Activated CD4-positive, alpha-beta T cell treated with anti-CD3 and anti-CD28 coated beads, Interleukin-2, amount 50 U/mL, for 48 hours (primary cell): ENCODE measurements around the gene C1orf198.

Source experiments
- DNase-seq, 2 experiments: peaks; one replicate each; pipeline ENCODE4 v3.0.0-alpha.2; 2020

C1orf198 gene

DNA sequence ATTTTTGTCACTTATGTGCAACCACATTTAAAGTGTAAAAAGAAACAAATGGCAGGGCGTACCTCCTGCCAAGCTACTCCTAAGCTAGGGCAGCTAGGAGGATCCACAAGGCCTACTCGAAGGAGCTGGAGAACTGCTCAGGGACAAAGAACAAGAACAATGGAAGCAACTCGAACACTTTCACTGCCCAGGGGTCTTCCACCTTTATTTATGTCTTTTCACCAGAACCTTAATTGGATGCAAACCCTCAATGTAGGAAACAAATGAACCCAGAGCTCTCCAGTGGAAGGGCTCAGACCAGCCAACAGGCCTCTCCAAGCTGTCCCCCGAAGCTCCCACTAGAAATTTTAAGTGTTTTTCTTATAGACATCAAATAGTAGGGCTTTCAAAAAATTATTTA is 39.9 kb downstream of the C1orf198 start:
- no peak for DNase-seq

DNA sequence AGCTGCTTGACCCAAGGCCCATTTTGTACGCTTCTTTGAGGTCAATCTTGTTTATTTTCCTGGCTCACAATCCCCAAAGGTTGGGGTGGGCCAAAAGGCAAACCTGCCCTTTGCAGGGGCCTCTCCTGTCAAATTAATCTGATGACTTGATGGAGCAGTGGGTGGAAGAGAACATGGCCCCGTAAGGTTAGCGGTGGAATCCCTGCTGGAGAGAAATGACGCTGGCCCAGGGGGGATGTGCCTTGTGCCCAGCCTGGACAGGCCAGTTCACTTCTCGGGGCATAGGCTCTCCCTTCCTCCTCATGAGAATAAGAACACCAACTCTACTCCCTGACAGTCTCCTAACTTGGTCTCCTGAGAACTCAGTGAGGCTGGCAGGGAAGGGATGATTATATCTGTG is 40.5 kb downstream of the C1orf198 start:
- DNase-seq, result no peak

DNA sequence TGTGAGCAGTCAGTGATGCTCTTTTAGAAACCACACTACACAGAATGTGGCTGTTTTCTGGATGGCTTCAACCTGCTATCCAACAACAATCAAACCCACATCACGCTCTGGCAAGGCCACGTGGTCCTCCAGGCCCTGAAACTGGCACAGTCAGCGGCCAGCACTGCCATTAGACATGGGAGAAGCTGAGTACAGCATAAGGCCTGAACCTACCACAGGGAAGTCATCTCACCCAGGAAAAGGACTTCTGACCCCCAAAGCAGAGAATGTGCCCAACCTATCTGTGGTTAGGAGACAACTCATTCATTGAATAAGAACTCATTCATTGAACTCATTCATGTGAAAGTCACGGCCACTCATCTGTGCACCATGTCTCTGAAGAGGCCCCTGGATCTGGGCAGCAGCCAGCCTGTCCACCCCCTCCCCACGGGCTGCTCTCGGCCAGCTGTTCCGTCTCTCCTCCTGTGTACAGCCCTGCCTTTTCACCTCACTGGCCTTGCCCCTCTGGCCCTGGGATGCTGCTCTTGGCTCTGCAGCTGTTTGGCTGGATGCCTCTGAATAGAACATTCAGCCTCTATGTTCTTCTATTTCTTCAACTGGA is 41.1 kb downstream of the C1orf198 start:
- DNase-seq, result no peak

DNA sequence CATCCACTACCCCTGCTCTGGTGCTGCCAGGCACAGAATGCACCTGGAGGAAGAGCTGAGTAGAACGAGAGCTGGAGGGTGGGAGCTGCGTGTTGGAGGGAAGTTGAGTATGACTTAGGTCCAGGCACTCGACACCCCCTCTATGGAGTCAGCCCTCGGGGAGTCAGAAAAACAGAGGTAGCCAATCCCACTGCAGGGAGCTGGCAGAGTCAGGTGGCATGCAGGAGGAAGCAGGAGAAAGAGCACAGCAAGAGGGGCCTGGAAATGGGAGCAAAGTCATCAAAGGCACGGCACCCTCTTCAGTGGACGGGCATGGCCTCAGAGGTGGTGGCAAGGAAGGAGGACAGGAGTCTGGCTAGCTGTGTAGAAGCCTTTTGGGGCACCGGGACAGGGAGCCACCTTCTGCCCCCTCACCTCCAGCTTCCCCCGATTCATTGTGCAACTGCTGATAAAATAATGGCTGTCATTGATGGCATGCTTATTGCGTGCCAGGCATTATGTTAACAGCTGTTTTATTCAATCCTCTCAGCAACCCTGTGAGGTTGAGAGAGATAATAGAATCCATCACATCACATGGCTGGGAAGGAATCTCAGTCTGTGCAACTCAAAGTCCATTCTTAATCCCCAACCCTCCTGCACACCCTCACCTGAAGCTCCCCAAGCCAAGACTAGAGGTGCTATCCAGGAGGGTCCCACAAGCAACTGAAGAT is 42.0 kb downstream of the C1orf198 start:
- DNase-seq, result no peak

DNA sequence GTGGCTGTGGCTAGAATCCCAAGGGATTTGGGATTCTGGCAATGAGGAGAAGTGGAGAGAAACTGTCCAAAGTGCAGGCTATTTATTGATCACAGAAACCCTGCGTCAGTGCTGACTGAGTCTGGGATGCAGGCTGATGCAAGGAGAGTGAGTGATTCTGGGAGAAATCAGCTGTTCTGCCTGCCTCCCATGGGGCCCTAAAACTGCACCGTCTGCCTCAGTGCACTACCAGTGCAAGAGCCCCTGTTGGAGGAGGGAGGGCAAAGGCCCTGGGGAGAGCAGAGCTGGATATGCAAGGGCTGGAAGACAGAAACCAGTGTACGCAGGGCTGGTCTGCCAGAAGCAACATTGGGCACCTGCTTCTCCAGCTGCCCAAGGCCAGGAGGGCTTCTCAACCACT is 42.6 kb downstream of the C1orf198 start:
- DNase-seq, result no peak

DNA sequence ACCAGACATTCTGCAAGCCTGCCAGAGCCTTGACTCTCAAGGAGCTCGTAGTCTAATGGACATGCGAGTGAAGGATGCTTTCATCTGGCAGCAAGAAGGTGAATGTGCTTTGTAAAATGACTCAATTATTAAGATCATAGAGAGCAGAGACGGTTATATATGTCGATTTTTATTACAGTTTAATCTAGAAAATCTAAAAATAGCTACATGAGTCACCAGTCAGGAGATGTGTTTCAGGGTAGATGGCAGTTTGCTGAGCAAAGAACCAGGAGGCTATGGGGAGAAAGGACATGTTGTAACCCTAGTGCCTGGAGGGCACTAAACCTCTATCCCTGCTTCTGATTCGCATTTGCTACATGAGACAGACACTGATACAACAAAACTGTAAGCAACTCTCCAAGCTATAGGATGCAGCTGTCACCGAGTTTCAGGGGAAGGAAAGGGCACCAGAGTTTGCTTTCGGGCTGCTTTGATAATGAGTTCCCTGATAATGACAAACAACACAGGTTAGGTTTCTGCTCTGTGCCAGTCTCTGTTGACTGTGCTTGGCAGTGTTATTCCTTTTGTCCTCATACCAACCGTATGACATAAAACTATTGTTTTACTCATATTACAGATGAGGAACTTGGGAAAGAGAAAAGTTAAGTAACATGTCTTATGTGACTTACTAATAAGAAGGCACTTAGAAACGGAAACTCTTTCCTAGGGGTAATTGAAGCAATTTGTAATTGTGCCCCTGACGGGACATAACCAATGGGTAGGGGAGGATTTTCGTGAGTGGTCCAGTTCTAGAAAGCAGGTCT is 43.2 kb downstream of the C1orf198 start:
- no peak for DNase-seq

DNA sequence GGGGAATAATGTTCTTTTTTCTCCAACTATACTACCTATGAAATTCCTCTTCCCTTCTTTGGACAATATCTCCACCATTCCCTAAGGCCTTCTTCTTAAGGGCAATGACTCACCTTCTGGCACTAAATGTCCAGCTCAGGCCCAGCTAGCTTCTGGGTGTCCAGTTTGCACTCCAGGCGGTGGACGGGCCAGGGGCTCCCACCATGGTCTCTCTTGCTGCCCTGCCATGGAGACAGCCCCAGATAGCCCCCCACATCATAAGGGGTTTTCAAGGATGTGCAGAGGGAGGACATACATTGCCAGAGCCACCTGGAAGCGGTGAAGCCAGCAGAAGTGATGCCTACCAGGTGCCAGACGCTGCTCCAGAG is 43.8 kb downstream of the C1orf198 start:
- no peak for DNase-seq

DNA sequence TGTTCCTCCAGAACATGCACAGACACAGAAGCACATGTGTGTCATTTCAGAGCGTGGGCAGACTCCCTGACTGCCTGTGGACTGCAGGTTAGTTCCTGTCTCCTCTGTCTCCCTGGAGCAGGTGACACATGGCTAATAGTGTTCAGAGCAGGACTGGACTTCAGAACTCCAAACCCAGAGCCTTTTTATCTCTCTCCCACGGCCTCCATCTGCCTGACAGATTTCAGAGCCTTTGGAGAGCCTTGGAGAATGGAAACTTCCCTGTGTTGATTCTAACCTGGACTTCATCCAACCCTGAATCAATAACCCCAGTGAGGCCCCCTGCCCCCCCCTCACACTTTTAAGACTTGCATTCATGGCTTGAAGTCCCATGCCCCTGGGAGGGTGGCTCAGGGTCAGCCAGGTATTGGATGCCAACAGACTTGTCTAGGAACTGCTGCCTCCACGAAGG is 44.4 kb downstream of the C1orf198 start:
- DNase-seq, result no peak

DNA sequence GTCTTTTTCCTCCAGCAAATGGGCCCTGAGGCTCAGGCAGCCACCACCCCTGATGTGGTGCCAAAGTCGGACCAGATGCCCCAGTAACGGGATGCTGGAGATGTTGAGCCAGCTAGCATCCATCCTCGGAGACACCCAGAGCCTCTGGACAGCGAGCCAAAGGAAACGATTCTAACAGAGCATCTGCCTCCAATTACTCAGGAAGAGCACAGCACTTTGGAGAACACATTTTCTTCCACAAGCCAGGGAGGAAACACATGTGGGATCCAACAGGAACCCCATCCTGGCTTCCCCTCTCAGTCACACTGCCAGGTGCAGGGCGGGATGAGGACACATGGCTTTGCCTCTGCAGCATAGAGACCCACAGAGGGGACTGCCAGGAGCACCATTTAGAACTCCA is 44.9 kb downstream of the C1orf198 start:
- DNase-seq, result no peak

DNA sequence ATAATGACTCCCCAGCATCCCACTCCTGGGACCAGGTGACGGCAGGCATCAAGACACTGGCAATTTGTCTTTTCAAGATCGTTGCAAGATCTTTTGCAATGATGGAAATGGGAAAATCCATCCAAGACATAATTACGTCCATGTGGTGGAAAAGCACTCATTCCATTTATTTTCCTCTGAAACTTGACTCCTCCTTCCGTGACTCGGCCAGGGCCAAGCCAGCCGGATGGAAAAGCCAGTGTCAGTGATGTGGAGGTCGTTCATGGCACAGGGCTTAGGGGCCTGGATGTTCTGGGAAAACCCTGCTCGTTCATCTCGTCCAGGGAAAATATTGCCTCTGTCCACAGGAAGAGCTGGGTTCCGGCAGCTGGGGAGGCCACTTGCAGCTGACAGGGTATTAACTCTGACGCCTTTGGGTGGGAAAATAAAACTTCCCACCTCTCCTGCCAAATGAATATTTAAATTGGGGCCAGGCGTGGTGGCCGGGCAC is 46.2 kb downstream of the C1orf198 start:
- DNase-seq, result no peak

DNA sequence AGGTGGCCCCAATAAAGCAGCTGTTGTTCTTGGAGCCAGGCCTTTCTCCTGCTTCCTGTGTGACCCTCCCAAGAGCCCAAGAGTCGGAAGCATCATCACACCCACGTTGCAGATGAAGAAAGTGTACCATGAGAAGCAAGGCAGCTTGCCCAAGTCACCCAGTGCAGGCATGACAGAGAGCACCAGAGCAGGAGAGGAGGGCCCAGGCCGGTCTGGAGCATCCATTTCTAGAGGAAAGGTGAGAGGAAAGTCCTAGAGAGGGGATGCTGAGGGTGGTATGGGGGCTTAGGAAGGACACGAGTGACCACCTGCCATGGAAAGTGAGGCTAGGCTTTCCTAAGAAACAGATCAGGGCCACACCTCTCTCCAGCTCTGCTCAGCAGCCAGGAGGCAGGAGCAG is 47.0 kb downstream of the C1orf198 start:
- no peak for DNase-seq

DNA sequence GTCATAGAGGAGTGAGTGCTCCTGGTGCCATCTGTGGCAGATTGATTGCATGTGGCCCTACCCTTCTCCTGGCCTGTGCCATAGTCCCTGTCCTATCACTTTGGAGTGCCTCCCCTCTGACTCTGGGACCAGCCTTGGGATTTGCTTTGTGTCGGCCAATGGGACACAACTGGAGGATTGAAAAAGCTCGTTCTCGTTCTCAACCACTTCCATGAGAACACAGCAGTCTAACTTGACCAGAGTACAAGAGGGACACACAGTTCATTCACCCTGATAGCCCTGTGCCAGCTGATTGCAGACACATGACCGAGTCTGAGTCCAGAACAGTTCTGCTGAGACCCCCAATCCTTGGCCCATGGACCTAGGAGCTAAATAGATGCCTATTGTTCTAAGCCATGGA is 47.8 kb downstream of the C1orf198 start:
- no peak for DNase-seq

DNA sequence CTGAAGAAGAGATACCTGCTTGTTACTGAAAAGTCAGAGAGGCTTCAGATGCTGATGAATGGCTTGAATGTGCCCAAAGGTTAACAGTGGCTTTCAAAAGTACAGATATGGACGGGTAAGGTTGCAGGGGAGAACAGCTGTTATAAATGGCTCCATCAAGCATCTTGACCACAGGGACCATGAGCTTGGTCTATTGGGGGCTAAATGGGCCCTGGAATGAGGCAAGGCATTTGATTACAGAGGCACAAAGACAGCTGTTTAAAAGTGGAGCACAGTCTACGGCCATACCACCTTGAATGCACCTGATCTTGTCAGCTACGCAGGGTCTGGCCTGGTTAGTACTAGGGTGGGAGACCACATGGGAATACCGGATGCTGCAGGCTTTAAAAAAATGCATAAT is 48.3 kb downstream of the C1orf198 start:
- DNase-seq, result no peak

DNA sequence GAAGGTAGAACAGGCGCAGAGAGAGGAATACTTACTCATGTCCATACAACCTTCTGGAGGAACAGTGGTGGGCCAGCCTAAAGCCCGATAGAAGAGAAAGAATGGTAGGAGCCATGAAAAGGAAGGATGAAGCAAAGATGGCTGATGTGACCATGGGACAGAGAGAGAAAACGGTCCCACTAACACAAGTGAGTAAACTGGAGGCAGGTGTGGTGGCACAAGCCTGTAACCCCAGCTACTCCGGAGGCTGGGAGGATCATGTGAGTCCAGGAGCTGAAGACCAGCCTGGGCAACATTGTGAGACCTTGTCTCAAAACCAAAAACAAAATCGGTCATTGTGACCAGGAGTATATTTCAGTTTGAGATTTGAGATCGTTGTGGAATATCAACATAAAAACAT is 49.4 kb downstream of the C1orf198 start:
- no peak for DNase-seq

DNA sequence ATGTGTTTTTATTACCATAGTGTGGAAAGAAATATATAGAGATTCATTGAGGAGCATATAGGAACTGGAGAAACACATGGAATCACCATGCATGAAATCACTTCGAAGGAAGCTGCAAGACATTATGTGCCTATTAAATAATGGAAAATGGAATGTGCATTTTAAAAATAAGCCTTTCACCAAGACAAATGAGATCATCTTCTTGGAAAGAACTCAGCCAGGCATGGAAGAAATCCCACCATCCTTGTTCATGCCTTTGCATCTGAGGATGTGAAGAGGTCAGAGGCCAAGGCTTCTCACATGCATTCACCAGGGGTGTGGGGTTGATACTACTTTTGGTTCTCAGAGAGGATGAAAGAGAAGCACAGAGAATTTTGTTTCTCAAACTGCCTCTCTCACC is 50.0 kb downstream of the C1orf198 start:
- no peak for DNase-seq

DNA sequence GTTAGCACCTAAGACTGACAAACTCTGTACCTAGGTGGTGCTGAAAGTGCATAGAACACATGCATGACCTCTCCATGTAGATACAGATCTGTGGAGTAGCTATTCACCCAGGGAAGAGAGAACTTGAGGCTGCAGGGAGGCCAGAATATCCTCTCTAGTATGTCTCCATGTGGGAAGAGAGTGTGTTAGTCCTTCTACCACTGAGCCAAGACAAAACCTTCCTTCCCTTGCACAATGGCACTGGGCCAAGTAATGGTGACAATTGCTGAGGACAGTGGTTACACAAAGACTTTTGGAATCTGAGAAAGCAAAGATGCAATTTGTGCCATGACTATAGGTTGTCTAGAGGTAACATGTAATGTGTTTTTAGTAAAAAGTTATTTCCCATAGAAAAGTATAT is 52.3 kb downstream of the C1orf198 start:
- no peak for DNase-seq

DNA sequence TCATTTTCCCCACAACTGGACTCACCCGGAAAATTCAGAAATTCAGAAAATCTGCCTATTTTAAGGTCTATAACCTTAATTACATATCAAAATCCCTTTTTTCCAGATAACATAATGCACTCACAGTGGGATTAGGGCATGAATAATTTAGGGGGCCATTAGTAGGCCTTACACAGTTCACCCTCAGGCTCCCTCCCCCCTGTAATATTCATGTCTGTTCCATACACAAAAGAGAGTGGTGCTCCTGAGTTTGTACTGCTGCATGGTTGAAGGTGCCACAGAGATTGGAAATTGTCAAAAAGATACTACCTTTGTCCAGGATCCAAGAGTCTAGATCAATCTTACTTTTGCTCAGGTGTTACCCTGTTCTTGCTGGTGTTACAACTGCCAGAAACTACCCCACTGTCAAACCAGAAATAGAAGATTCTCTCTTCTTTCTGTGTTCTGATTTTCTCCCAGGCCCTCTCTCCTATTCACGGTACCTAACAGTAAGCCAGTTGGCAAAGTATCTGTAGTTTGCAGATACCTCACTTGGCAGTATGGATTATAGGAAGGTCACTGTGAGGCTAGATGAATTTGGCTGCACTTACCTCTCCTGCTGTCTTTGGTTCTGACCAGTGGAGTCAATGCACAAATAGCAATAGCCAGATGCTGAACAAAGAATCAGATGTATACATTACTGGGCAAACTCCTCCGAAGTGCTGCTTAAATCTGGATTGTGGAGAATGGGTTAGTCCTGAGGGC is 53.2 kb downstream of the C1orf198 start:
- DNase-seq, result no peak

DNA sequence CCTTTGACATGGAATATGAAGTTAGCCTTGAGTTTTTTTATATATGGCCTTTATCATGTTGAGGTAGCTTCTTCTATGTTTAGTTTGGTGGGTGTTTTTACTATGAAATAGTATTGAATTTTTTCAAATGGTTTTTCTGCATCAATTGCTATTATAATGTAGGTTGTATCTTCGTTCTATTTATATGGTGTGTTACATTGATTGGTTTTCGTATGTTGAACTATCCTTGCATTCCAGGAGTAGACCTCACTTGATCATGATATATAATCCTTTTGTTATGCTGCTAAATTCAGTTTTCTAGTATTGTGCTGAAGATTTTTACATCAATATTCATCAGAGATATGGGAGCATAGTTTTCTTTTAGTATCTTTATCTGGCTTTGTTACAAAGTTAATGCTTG is 55.8 kb downstream of the C1orf198 start:
- DNase-seq, result no peak

DNA sequence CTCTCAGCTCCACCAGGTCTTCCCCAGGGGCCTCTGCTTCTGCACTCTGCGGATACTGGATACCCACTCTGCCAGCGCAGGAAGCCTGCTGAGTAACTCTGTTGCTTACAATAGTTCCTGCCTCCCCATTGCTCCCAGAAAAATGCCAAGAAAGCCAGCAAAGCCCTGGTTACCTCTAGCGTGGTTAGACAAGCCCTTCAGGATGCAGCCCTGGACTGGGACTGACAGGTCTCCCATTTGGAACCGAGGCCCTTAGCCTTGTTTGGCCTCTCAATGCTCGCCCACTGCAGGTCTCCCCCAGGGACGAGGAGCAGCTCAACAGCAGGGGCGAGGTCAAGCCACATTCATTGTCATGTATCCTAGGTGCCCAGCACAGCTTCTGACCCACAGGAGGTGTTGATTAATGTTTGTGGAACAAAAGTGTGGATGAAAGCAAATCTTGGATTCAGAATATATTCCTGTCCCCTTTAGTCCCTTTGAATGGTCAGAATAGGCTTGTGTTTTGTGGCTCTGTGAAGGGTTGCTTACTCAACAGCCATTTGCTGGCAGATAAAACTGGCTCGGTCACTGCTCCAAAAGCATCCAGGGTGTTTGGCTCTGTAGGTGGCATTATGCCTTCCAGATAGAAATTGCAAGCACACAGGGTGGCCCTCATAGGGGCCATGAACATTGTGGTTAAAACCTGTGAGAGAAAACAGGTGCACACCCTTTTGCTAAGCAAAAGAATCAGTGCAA is 58.9 kb downstream of the C1orf198 start:
- DNase-seq, result no peak

DNA sequence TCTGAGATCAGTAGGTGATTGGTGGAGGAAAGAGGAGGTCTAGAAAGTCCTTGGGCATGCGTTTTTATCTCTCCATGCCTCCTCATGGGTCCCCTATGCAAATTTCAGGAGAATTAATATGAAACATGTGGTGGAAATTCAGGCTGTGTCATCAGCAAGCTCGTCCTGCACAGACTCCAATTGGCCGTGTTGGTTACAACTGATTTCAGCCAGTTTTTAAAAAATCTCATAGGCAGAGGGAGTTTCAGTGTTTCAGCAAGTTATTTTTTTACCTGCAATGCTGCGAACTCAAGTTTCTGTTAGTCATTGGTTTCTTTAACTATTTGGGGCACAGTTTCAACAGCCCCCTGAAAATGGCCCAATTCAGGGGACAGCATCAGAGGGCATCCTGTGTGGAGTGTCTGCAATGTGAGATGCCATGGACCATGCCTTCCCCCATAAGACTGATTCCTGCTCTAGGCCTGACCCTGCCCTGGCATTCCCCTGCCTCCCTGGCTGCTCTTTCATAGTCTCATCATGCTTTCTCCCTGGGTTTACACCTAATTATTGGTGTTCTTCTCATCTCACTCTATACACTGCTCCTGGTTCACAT is 59.9 kb downstream of the C1orf198 start:
- DNase-seq, result no peak

DNA sequence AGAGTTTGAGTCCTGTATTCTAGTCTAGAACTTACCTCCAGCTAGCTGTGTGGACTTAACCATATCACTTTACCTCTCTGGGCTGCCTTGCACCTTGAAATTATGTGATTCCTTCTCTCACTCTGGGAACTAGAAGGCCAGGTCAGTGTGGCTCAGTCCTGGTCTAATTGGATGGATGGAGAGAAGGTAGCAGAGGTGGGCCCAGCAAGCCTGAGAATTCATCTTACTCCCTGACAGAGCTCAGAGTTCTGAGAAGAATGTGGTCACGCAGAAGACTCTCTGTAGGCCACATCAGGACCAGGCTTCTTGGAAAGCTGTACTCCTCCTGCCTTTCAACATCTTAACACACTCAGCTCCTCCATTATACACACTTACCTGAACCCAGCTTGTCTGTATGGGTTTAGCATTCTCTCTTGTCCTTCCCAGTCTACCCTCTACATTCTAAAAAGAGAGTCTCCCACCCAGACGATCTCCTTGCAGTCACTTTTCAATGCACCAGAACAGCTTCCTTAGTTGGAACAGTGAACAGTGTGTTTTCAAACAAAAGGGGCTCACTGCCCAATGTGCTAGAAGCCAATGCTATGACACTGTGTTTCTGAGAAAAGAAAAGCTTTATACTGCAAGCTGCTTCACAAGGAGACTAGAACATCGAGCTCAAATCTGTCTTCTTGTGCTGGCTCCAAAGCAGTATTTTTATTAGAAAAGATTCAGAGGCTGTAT is 60.6 kb downstream of the C1orf198 start:
- no peak for DNase-seq
